A673 (cell line): ENCODE measurements around the gene OBP2B.
"Not testable (repeated sequence)": the region's sequence is repeated elsewhere in the genome, so short reads cannot be mapped to it uniquely, and the experiment has no call there.

Source experiments
- EZH2 ChIP-seq: fragments of 200-600 bp; sonication (generic); IDR thresholded peaks from 2 replicates; pipeline ENCODE4 v1.6.1; 2017; ENCODE audit warnings: borderline replicate concordance, low read depth, mild to moderate bottlenecking, mixed read lengths, antibody characterized with exemption, low read length; ENCODE audit not compliant: poor library complexity, severe bottlenecking
- TF ChIP-seq, protein P1 (sequence below): fragments of 300-800, 200-600 bp; sonication (generic); conservative IDR thresholded peaks from 2 replicates; pipeline ENCODE4 v1.5.1; 2017; ENCODE audit warnings: low read depth, mild to moderate bottlenecking, antibody characterized with exemption, low read length, moderate library complexity, mixed read lengths

DNA sequence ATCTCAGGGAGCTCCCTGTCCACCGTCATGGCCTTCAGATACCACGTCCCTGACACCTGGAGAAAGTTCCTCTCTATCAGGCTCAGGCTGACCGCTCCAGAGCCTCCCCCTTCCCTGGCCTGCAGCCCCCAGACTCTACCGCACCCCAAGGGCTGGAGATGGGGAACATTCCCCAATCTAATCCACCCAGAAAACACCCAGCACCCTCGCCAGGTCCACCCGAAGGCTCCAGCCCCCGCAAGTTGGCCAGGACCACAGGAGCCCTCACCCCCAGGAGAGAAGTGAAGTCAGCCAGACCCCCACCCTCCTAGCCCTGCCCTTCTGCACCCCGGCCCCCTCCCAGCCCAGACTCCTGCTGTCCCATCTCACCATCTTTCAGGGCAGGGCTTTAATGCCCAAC is 18.9 kb upstream of the OBP2B start:
- TF ChIP-seq, protein P1, sequence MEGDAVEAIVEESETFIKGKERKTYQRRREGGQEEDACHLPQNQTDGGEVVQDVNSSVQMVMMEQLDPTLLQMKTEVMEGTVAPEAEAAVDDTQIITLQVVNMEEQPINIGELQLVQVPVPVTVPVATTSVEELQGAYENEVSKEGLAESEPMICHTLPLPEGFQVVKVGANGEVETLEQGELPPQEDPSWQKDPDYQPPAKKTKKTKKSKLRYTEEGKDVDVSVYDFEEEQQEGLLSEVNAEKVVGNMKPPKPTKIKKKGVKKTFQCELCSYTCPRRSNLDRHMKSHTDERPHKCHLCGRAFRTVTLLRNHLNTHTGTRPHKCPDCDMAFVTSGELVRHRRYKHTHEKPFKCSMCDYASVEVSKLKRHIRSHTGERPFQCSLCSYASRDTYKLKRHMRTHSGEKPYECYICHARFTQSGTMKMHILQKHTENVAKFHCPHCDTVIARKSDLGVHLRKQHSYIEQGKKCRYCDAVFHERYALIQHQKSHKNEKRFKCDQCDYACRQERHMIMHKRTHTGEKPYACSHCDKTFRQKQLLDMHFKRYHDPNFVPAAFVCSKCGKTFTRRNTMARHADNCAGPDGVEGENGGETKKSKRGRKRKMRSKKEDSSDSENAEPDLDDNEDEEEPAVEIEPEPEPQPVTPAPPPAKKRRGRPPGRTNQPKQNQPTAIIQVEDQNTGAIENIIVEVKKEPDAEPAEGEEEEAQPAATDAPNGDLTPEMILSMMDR = not testable (repeated sequence)
- TF ChIP-seq EZH2 = not testable (repeated sequence)
